Midbrain (tissue), 1 donor: ENCODE results near the gene NXNL1.
"Not testable (repeated sequence)": the region's sequence is repeated elsewhere in the genome, so short reads cannot be mapped to it uniquely, and the experiment has no call there.

Experiments
- DNase-seq: peaks from one replicate; lab custom pipeline; 2025; lab: John Stamatoyannopoulos, UW

Gene NXNL1

DNA sequence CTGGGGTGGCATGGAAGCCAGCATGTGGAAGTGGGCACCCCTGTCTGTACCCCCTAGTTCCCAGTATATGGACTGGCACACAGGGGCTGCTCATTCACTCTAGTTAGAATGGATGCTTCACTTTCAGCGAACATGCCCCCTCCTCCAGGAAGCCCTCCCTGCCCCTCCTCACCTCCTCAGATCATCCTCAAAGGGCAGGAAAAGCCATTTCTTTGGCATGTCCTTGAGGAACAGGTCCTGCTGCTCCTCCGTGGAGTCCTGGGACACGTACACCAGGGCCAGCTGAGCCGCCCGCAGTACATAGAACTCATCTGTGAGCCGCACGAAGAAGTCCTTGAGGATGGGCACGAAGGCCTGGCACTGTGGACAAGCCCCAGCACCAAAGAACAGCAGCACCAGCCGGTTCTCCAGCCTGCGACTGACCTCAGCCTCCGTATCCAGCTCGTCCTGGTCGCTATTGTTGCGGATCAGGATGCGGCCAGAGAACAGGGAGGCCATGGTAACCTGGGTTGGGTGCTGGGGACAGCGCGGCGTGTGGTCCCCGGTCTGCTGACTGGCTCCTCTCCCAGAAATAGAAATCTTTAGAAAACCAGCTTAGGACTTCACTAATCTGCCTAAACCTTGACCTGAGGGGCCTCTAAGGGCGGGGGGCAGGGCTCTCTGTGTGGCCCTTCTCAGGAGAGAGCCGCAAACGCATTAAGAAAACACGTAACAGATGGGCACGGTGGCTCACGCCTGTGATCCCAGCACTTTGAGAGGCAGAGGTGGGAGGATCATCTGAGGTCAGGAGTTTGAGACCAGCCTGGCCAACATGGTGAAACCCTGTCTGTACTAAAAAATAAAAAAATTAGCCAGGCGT is at the start of gene NXNL1:
NXNL1 (minus strand) TSS at position 555 of the 859 bp plus-strand sequence; CDS start at position 498, 57 bp downstream.
- DNase-seq = no peak

GRCh38 chr19:17508558-17508933 is 47.8 kb upstream of the NXNL1 start:
- not testable (repeated sequence) for DNase-seq

DNA sequence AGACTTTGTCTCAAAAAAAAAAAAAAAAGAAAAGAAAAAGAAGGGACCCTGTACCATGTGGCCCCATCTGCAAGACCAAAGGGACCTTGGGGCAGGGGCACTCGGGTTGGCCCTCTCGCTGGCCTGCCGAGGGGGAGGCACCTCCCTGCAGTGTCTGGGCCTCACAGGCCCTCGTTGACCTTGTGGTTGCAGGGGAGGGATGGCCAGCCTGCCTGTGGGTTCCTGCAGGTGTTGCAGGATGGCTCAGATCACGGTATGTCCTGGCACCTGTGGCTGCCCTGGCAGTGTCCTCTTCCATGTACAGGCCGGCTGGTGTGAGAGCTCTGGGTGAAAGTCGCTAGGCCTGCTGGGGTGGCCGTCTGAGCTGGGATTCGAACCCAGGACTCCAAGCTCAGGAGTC is 46.0 kb upstream of the NXNL1 start:
- DNase-seq = no peak

DNA sequence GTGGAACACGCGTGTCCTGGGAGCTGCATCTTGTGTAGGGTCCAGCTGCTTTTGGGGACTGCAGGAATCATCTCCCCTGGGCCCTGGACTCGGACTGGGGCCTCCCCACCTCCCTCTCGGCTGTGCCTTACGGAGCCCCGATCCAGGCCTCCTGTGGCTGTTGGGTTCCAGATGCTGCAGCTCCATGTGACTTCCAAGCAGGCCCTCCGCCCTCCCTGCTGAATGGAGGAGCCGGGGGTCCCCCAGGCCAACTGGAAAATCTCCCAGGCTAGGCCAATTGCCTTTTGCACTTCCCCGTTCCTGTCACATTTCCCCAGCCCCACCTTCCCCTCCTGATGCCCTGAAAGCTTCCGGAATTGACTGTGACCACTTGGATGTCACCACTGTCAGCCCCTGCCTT is 44.5 kb upstream of the NXNL1 start:
- DNase-seq = no peak

DNA sequence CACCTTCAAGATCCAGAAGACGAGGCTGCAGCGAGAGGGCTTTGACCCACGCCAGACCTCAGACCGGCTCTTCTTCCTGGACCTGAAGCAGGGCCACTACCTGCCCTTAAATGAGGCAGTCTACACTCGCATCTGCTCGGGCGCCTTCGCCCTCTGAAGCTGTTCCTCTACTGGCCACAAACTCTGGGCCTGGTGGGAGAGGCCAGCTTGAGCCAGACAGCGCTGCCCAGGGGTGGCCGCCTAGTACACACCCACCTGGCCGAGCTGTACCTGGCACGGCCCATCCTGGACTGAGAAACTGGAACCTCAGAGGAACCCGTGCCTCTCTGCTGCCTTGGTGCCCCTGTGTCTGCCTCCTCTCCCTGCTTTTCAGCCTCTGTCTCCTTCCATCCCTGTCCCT is 43.7 kb upstream of the NXNL1 start:
- DNase-seq = no peak

- DNase-seq = no peak
These were observed 43.3 kb upstream of the NXNL1 start for GRCh38 chr19:17504030-17504429.

GRCh38 chr19:17503240-17503639 is 42.5 kb upstream of the NXNL1 start:
- no peak for DNase-seq

GRCh38 chr19:17500447-17501198 is 39.9 kb upstream of the NXNL1 start:
- DNase-seq = no peak

GRCh38 chr19:17499648-17500446 is 39.1 kb upstream of the NXNL1 start:
- DNase-seq = no peak

GRCh38 chr19:17499025-17499424 is 38.3 kb upstream of the NXNL1 start:
- not testable (repeated sequence) for DNase-seq

GRCh38 chr19:17497149-17497798 is 36.5 kb upstream of the NXNL1 start:
- DNase-seq = no peak

DNA sequence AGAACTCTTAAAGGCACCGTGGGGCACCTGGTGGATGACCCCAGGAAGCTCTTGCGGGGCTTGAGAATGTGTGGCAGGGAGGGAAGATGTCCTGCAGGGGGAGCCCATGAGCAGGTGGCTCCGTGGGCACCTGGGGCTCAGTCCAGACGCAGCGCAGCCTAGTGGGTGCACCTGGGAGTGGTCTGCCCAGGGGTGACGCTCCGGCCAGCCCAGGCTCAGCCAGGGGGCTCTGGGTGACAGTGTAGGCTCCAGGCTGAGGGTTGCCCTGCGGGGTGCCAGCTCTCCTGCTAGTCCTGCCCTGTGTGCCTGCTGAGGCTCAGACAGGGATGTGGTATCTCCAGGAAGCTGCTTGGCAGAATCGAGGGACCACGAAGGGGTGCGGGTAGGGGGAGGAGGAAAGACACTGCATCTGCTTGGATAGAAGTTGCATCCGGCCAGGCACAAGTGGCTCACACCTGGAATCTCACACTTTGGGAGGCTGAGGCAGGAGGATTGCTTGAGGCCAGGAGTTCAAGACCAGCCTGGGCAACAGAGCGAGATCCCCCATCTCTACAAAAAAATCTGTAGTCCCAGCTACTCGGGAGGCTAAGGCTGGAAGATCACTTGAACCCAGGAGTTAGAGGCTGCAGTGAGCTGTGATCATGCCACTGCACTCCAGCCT is 35.7 kb upstream of the NXNL1 start:
- peak; percentile 58 for DNase-seq

DNA sequence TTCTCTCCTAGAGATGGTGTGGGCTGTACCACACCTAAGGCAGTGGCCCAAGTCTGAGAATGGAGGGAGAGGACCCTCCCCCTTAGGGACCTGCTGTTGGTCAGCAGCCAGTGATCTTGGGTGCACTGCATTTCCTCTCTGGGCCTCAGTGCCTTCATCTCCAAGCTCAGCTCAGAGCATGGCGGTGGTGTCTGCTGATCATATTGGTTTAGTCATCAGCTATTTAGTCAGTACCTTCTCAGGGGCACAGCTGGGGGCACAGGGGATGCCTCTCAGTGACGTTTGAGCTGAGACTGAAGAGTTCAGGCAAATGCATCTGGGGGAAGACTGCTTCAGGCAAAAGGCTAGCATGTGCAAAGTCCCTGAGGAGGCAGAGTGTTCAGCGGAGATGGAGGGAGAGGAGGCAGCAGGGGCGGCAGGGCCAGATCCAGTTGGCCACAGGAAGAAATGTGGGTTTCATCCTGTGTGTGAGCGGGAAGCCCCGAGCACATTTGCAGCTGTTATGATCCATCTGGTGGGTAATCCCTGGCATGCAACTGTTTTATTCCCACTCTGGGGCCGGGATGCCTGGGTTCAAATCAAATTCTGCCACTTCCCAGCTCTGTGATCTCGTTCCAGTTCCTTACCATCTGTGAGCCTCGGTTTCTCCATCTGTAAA is 35.0 kb upstream of the NXNL1 start:
- DNase-seq = no peak

GRCh38 chr19:17491287-17491686 is 30.6 kb upstream of the NXNL1 start:
- DNase-seq = no peak

DNA sequence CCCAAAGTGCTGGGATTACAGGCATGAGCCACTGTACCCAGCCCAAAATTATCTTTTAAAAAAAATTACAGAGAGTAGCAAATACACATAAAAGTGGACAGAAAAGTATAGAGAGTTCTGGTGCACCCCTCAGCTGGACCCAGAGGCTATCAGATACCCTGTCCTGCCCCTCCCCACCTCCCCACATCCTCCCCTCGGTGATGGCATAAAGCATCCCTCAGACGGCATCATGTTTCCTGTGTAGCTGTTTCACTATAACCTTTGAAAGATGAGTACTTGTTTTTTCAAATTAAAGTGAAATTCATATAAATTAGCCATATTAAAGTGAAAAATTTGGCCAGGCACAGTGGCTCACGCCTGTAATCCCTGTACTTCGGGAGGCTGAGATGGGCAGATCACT is 29.7 kb upstream of the NXNL1 start:
- DNase-seq = no peak

DNA sequence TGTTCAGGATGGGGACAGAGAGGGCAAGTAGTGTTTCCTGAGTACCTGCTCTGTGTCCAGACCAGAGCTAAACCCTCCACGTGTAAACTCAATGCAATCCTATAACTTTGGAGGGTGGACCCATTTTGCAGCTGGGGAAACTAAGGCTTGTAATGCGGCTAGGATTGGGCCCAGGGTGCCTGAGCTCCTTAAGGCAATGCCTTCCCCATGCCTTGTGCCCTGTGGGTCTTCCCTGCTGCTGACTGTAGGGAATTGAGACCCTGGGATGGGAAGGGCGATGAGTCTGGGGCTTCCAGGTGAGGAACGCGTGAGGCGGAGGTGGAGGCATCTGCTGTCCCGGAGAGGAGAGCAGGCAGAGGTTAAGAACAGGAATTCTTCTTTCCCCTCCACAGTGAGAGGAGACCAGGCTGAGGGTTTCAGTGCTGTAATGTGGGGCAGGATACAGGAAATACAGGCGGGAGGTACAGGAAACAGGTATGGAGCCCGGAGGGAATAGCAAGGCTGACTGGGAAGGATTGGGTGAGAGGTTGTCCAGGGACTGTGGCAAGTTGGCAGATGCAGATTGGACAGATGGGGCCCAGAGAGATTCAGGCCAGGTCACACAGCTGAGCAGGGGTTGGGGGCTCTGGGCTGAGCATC is 28.8 kb upstream of the NXNL1 start:
- no peak for DNase-seq

GRCh38 chr19:17488593-17489391 is 28.1 kb upstream of the NXNL1 start:
- no peak for DNase-seq

DNA sequence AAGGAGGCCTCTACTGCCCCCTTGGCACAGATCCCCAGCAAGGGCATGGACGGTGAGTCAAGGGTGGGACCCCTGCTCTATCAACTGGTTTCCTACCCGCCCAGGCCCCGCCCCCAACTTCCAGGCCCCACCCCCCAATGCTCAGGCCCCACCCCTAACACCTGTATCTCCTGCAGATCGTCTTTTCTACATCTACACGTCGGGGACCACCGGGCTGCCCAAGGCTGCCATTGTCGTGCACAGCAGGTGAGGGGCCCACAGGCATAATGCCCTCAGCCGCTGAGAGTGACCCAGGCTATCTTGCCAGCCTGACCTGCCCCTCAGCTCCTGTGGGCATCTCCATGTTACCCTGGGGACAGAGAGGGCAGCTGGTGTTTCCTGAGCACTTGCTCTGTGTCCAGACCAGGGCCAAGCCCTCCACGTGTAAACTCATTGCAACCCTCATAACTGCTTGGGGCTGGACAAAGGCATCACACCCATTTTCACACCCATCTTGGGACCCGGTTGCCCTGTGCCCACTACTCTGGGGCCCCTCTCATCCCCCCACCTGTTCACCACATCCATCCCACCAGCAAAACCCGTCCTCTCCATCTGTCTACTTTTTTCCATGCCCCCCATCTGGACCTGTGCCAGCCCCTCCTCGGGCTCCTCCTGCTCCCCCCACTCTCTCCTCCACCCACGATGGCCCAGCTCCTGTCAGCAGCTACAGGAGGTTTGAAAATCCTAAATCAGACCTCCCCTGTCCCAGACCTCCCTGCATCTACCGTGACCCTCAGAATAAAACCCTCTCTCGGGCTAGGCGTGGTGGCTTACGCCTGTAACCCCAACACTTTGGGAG is 26.8 kb upstream of the NXNL1 start:
- no peak for DNase-seq
